Measurements from ENCODE around the gene GTF2F1.
"Not testable (repeated sequence)": the region's sequence is repeated elsewhere in the genome, so short reads cannot be mapped to it uniquely, and the experiment has no call there.

GTF2F1 gene

GRCh38 chr19:6352381-6353165, 40.4 kb downstream of the GTF2F1 start:
- no peak for DNase-seq

DNA sequence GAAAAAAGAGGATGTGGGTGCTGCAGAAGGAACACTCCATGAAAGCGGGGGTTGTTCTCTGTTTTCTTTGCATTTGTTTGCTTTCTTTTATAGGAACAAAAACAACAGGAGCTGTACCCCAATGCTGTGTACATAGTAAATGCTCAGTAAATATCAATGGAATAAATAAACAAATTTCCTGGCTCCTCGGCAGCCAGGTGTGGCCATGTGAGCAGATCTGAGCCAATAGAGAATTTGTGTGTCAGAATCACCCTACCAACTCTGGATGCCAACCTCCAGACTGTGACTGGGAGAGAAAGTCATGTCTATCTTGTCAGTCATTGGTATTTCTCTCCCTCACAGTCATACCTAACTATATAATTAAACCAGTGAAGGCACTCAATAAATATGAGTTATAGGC, 42.3 kb downstream of the GTF2F1 start:
- no peak for DNase-seq

GRCh38 chr19:6349271-6349670, 43.7 kb downstream of the GTF2F1 start:
- DNase-seq, result not testable (repeated sequence)

DNA sequence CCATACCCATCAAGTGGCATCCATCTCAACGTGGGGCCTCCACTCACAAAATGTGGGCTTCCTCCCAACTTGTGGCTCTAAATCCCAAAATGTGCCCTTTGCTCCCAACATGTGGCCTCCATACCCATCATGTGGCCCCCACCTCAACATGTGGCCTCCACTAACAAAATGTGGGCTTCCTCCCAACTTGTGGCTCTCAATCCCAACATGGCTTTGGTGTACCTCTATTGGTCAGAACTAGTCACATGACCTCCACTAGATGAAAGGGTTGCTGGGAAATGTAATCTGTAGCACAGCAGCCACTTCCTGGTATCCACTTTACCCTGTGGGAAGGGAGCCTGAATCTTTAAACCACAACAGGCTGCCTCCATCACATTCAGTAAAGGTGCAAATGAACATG, 49.5 kb downstream of the GTF2F1 start:
- no peak for DNase-seq

GRCh38 chr19:6340493-6341201, 52.3 kb downstream of the GTF2F1 start:
- DNase-seq, result no peak

DNA sequence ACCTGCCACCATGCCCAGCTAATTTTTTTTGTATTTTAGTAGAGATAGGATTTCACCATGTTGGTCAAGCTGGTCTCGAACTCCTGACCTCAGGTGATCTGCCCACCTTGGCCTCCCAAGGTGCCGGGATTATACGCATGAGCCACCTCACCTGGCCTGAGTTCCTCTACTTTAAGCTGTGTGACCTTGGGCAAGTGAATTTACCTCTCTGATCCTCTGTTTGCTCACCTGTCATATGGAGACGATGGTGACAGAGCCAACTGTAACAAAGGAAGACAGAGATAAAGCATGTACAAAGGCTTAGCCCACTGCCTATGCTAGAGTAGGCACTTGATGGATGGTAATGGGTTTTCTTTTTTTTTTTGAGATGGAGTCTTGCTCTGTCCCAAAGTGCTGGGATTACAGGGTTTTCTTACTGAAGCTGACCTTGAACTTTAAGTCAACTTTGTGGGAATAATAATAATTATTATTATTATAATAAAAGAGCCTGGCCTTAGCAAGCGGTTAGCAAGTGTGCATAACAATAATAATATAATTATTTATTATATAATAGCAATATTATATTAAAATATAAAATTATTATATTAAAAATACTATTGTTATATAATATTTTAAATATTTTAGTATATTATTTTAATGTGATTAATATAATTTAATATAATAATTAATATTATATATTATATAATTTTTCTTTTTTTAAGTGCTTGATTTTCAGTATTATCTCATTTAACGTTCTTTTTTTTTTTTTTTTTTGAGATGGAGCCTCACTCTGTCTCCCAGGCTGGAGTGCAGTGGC, 58.3 kb downstream of the GTF2F1 start:
- DNase-seq, result no peak

- DNase-seq, result no peak
Observed at GRCh38 chr19:6333439-6333838, 59.5 kb downstream of the GTF2F1 start, which contains the start of gene ACER1. Gene ACER1, minus strand, starts transcription at chr19:6333612. Its CDS starts 61 bp downstream, at chr19:6333551.
